Cardiac muscle cell (in vitro differentiated cells and primary cell): Measurements from ENCODE around the gene ABCB6. TPM values are rescaled to one million over a fixed set of nuclear protein-coding genes. Genes with fewer than 3 reads are reported as not detected.

Source experiments
- DNase-seq, 2 donors: peaks; one replicate each; pipeline versions ENCODE4 v3.0.0 to v3.0.0-alpha.2; 2010 to 2017; ENCODE audit warnings: low read depth in 1 of 2, low spot score in 1 of 2
- H3K27ac ChIP-seq: fragments of 200-600 bp; sonication (generic); 2 replicates; pipeline ENCODE4 v1.5.1; 2016
- H3K27me3 ChIP-seq: fragments of 200-600 bp; sonication (generic); 2 replicates; pipeline ENCODE4 v1.6.0; 2016; ENCODE audit warnings: control low read depth
- H3K36me3 ChIP-seq: fragments of 200-600 bp; sonication (generic); 2 replicates; pipeline ENCODE4 v1.5.1; 2016; ENCODE audit warnings: control low read depth
- H3K4me1 ChIP-seq: fragments of 200-600 bp; sonication (generic); 2 replicates; pipeline ENCODE4 v1.8.1; 2017; ENCODE audit warnings: low read depth, mild to moderate bottlenecking, mixed run types
- H3K4me3 ChIP-seq: fragments of 200-600 bp; sonication (generic); 2 replicates; pipeline ENCODE4 v1.5.1; 2016; ENCODE audit warnings: mild to moderate bottlenecking
- H3K9me3 ChIP-seq: fragments of 200-600 bp; sonication (generic); 2 replicates; pipeline ENCODE4 v1.5.1; 2017; ENCODE audit warnings: low read depth, mild to moderate bottlenecking, control low read depth
- polyA plus RNA-seq: library from polyadenylated mRNA; unstranded; fragments of >200 nt; fragmentation: Nextera tagmentation; extraction: Ambion mirVana; gene quantifications from 2 replicates; pipeline ENCODE4 v1.2.1, GENCODE V29; 2016
- total RNA-seq: library from RNA; depleted of rRNA; stranded (reverse); fragments of >200 nt; gene quantifications from 2 replicates; pipeline ENCODE4 v1.2.3, GENCODE V29; 2016
- TF ChIP-seq, protein P1 (sequence below): IDR thresholded peaks from 2 replicates; pipeline ENCODE4 v1.5.1; 2012; ENCODE audit warnings: low read depth, mild to moderate bottlenecking, low read length

The ABCB6 gene
- total and polyA plus RNA-seq, 2 experiments from 2014 or later, result 9.6 to 32.9 TPM

DNA sequence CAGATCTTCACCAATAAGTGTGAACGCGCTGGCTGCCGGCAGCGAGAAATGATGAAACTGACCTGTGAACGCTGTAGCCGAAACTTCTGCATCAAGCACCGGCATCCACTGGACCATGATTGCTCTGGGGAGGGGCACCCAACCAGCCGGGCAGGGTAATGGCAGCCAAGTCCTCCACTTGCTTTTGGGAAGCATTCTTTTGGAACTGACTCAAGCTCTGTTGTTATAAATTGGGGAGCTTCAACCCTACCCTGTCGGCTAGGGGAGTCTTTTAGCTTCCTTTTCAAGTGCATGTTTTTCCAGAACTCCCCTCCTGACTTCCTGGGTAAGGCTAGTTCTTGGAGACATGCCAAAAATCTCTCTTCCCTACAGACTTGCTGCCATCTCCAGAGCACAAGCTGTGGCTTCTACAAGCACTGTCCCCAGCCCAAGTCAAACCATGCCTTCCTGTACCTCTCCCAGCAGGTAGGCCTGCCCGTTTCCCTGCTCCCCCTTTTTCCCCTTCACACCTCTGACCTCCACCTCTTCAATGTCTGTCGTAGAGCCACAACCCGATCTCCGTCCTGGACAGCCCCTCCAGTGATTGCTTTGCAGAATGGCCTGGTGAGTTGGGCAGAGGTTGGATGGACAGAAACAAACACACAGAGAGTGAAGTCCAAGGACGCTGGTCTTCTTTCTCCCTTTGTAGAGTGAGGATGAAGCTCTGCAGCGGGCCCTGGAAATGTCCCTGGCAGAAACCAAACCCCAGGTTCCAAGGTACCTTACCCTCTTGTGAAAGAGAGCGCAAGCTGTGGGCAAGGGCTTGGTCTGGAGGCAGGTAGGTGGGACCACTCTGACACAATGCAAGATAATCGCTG, 10.6 kb downstream of the ABCB6 start:
- no peak overlapping the region for H3K4me3 ChIP-seq
- no peak overlapping the region for H3K27ac ChIP-seq
- H3K4me1 ChIP-seq, result no peaks in the 10 kb centered on the region
- H3K9me3 ChIP-seq, result no peaks in the 10 kb centered on the region
- peak in 1 of 2 donors; percentile 62 for DNase-seq
- H3K36me3 ChIP-seq, result peaks cover 8% of the 10 kb centered on the region
- H3K27me3 ChIP-seq, result no peaks in the 10 kb centered on the region
- TF ChIP-seq, protein P1, sequence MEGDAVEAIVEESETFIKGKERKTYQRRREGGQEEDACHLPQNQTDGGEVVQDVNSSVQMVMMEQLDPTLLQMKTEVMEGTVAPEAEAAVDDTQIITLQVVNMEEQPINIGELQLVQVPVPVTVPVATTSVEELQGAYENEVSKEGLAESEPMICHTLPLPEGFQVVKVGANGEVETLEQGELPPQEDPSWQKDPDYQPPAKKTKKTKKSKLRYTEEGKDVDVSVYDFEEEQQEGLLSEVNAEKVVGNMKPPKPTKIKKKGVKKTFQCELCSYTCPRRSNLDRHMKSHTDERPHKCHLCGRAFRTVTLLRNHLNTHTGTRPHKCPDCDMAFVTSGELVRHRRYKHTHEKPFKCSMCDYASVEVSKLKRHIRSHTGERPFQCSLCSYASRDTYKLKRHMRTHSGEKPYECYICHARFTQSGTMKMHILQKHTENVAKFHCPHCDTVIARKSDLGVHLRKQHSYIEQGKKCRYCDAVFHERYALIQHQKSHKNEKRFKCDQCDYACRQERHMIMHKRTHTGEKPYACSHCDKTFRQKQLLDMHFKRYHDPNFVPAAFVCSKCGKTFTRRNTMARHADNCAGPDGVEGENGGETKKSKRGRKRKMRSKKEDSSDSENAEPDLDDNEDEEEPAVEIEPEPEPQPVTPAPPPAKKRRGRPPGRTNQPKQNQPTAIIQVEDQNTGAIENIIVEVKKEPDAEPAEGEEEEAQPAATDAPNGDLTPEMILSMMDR, result no peak

DNA sequence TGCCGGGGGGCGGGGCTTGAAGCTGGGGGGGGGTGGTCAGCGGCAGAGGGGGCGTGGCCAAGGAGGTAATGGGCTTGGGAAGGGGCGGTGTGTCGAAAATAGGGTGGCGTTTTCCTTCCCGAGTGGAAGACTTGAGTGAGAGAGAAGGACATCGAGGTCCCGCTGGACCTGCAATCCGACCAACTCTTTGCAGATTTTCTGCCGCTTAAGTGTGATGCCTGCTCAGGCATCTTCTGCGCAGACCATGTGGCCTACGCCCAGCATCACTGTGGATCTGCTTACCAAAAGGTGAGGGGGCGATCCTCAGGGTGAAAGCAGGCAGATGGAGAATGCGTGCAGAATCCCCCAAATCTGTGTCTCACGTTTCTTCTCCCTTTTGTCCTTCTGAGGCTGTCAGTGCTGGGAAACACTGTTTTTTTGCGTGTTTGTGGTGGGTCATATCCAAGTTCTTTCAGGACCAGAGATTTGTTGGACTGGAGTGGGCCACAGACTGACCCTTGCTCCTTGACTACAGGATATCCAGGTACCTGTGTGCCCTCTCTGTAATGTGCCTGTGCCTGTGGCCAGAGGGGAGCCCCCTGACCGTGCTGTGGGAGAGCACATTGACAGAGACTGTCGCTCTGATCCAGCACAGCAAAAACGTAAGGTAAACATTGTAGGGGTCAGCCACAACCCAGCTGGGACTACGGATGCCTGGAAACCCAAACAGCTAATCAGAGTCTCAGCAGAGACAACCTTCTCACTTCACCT, 11.4 kb downstream of the ABCB6 start:
- peaks cover 8% of the 10 kb centered on the region for H3K36me3 ChIP-seq
- H3K27ac ChIP-seq, result peak overlapping the region; percentile 86
- TF ChIP-seq, protein P1, result no peak
- H3K4me1 ChIP-seq, result no peaks in the 10 kb centered on the region
- peak overlapping the region; percentile 69 for H3K4me3 ChIP-seq
- H3K27me3 ChIP-seq, result no peaks in the 10 kb centered on the region
- H3K9me3 ChIP-seq, result no peaks in the 10 kb centered on the region
- DNase-seq, result no peak

DNA sequence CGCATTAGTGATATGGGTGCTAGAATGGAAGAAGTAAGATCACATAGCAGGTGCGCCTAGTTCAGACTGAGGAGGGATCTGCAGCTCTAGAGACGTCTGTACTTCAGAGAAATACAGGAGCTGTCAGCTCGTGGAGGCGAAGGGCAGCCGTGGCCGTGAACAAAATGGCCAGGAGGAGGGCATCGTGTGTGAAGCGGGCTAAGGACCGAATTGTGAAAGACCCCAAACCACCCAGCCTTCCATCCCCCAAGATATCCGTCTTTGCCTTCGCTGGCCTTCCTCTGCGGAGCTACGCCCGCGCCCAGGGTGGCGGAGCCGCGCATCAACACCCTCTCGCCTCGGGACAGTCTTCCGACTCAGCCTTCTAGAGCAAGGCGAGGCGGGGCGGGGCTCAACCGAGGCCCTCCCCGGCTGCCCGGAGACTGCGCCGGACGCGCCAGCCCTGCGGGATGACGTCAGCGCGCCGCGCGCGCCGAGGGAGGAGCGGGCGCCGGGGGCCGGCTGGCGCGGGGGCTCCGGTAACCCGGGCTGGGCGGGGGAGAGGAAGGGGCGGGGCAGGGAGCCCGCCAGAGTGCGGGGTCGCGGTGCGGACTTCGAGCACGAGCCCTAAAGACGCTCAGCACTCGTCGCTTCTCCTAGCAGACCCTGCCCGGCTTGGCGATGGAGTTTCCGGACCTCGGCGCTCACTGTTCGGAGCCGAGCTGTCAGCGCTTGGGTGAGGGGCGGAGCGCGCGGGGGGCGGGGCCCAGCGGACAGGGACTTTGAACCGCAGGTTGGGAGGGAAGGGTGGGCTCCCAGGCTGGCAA, 12.2 kb downstream of the ABCB6 start, which contains the start of gene ZFAND2B:
Gene ZFAND2B (plus strand): TSS at position 455 of the 806 bp plus-strand sequence. CDS start 206 bp downstream, at position 661.
- TF ChIP-seq, protein P1, result no peak
- Histone ChIP-seq H3K36me3 (peaks cover 8% of the 10 kb centered on the region), H3K4me3 (peak within 1 kb of the TSS; percentile 69), H3K4me1 (no peaks in the 10 kb centered on the region), H3K9me3 (no peaks in the 10 kb centered on the region), H3K27me3 (no peaks in the 10 kb centered on the region), H3K27ac (peak within 1 kb of the TSS; percentile 86)
- DNase-seq, result peak; percentile 95 to 97

DNA sequence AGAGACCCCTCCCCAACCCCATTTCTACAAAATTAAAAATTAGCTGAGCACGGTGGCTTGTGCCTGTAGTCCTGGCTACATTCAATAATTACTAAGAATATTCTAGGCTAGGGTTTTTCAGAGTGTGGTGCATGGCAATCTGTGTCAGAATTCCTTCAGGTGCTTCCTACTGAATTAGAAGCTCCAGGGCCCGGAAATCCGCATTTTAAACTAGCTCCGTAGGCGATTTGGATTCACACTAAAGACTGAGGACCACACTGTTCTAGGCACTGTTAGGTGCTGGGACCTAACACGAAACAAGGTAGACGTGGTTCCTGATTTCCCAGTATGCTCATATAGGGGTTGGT, 12.8 kb downstream of the ABCB6 start:
- DNase-seq, result no peak
- Histone ChIP-seq H3K4me1 (no peaks in the 10 kb centered on the region), H3K9me3 (no peaks in the 10 kb centered on the region), H3K27me3 (no peaks in the 10 kb centered on the region), H3K36me3 (peaks cover 8% of the 10 kb centered on the region), H3K4me3 (peak overlapping the region; percentile 69), H3K27ac (peak overlapping the region; percentile 86)
- TF ChIP-seq, protein P1, result no peak

DNA sequence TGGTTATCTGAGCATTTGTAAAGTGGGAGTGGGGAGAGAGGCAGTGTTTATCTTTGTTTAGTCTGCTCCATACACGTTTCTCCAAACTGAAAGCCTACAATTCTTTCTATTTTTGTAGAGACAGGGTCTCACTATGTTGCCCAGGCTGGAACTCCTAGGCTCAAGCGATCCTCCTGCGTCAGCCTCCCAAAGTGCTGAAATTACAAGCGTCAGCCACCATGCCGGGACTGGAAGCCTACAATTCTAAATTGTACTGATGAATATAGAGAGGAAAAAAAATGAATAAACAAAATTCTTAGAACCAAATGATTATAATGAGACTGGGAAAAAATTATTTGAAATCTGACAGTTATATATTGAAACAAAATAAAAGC, 13.6 kb downstream of the ABCB6 start:
- H3K27ac ChIP-seq, result no peak overlapping the region
- DNase-seq, result no peak
- H3K9me3 ChIP-seq, result no peaks in the 10 kb centered on the region
- no peak overlapping the region for H3K4me3 ChIP-seq
- no peaks in the 10 kb centered on the region for H3K4me1 ChIP-seq
- TF ChIP-seq, protein P1, result no peak
- H3K36me3 ChIP-seq, result peaks cover 8% of the 10 kb centered on the region
- no peaks in the 10 kb centered on the region for H3K27me3 ChIP-seq
